Measurements from ENCODE around the gene CYP3A4. TPM values are rescaled to one million over a fixed set of nuclear protein-coding genes. Genes with fewer than 3 reads are reported as not detected.
"Not testable (repeated sequence)": the region's sequence is repeated elsewhere in the genome, so short reads cannot be mapped to it uniquely, and the experiment has no call there.

CYP3A4 gene
- polyA plus RNA-seq, 1 of the 3 experiments (the other 2 are of a cell fraction): not detected

GRCh38 chr7:99752356-99752755, 31.6 kb downstream of the CYP3A4 start:
- CTCF ChIA-PET: no interaction called here
- POLR2A ChIA-PET: no interaction called here
- Histone ChIP-seq H3K27ac (ENCODE audit: low read depth in 2 of 2, low read length in 1 of 2) (no peak overlapping the region), H2AFZ (ENCODE audit: low read depth) (no peak overlapping the region), H3K9ac (no peak overlapping the region), H3K4me3 (ENCODE audit: low read depth in 2 of 2, low read length in 1 of 2) (no peak overlapping the region), H3K4me2 (no peak overlapping the region), H3F3A (replicated peaks; ENCODE audit: insufficient read depth) (no peaks in the 10 kb centered on the region), H3K9me2 (no peaks in the 10 kb centered on the region), H3K4me1 (ENCODE audit: control insufficient read depth in 1 of 2, insufficient read depth in 2 of 2, low read depth in 1 of 2, low read length in 1 of 2) (no peaks in the 10 kb centered on the region; a peak in 1 of 4 replicates), H3K36me3 (replicated peaks in 1 of 2; ENCODE audit: control insufficient read depth in 1 of 2, insufficient read depth in 2 of 2, low read length in 1 of 2) (no peaks in the 10 kb centered on the region), H4K20me1 (ENCODE audit: insufficient read depth) (no peaks in the 10 kb centered on the region), H3K79me2 (ENCODE audit: insufficient read depth) (no peaks in the 10 kb centered on the region), H3K27me3 (ENCODE audit: insufficient read depth) (no peaks in the 10 kb centered on the region; the same call in none of the 2 replicates), H3K9me3 (no peaks in the 10 kb centered on the region)
- no peak for TF ChIP-seq RXRA (IDR thresholded peaks at IDR 0.05; ENCODE audit: borderline replicate concordance, low read depth)
- no peak for DNase-seq
- WGBS (ENCODE audit: low lambda C conversion rate): 3% methylated on average over 3 of the region's 3 CpGs

GRCh38 chr7:99751322-99752052, 32.5 kb downstream of the CYP3A4 start:
- H3K27ac ChIP-seq (ENCODE audit: low read depth in 2 of 2, low read length in 1 of 2); H3K9me2 ChIP-seq; H3K4me1 ChIP-seq (ENCODE audit: control insufficient read depth in 1 of 2, insufficient read depth in 2 of 2, low read depth in 1 of 2, low read length in 1 of 2); CTCF ChIA-PET; POLR2A ChIA-PET; H3K36me3 ChIP-seq (replicated peaks in 1 of 2; ENCODE audit: control insufficient read depth in 1 of 2, insufficient read depth in 2 of 2, low read length in 1 of 2); H3K9me3 ChIP-seq; H2AFZ ChIP-seq (ENCODE audit: low read depth); H3K9ac ChIP-seq; H3K79me2 ChIP-seq (ENCODE audit: insufficient read depth); H3F3A ChIP-seq (replicated peaks; ENCODE audit: insufficient read depth); DNase-seq; H3K4me3 ChIP-seq (ENCODE audit: low read depth in 2 of 2, low read length in 1 of 2); H4K20me1 ChIP-seq (ENCODE audit: insufficient read depth); H3K27me3 ChIP-seq (ENCODE audit: insufficient read depth); H3K4me2 ChIP-seq: not testable (repeated sequence)
- WGBS (ENCODE audit: low lambda C conversion rate): 2% methylated on average over 5 of the region's 5 CpGs

GRCh38 chr7:99748846-99749579, 35.0 kb downstream of the CYP3A4 start:
- DNase-seq: no peak

GRCh38 chr7:99746915-99747314, 37.1 kb downstream of the CYP3A4 start:
- H2AFZ ChIP-seq (ENCODE audit: low read depth); H3K36me3 ChIP-seq (replicated peaks in 1 of 2; ENCODE audit: control insufficient read depth in 1 of 2, insufficient read depth in 2 of 2, low read length in 1 of 2); H3K9me2 ChIP-seq; POLR2A ChIA-PET; H3K79me2 ChIP-seq (ENCODE audit: insufficient read depth); DNase-seq; H3K9ac ChIP-seq; H3K4me3 ChIP-seq (ENCODE audit: low read depth in 2 of 2, low read length in 1 of 2); H3K4me2 ChIP-seq; H3K27me3 ChIP-seq (ENCODE audit: insufficient read depth); H4K20me1 ChIP-seq (ENCODE audit: insufficient read depth); H3K4me1 ChIP-seq (ENCODE audit: control insufficient read depth in 1 of 2, insufficient read depth in 2 of 2, low read depth in 1 of 2, low read length in 1 of 2); H3K27ac ChIP-seq (ENCODE audit: low read depth in 2 of 2, low read length in 1 of 2); CTCF ChIA-PET; H3K9me3 ChIP-seq; H3F3A ChIP-seq (replicated peaks; ENCODE audit: insufficient read depth): not testable (repeated sequence)
- 36% methylated on average over 3 of the region's 3 CpGs for WGBS (ENCODE audit: low lambda C conversion rate)

More at GRCh38 chr7:99748846-99749579, 35.0 kb downstream of the CYP3A4 start:
- Histone ChIP-seq H3K4me3 (ENCODE audit: low read depth in 2 of 2, low read length in 1 of 2) (no peak overlapping the region), H3K9ac (no peak overlapping the region), H3K79me2 (ENCODE audit: insufficient read depth) (no peaks in the 10 kb centered on the region), H3K36me3 (replicated peaks in 1 of 2; ENCODE audit: control insufficient read depth in 1 of 2, insufficient read depth in 2 of 2, low read length in 1 of 2) (no peaks in the 10 kb centered on the region), H3F3A (replicated peaks; ENCODE audit: insufficient read depth) (no peaks in the 10 kb centered on the region), H3K4me1 (ENCODE audit: control insufficient read depth in 1 of 2, insufficient read depth in 2 of 2, low read depth in 1 of 2, low read length in 1 of 2) (no peaks in the 10 kb centered on the region; a peak in 1 of 4 replicates), H3K9me3 (no peaks in the 10 kb centered on the region), H3K27me3 (ENCODE audit: insufficient read depth) (no peaks in the 10 kb centered on the region; the same call in 1 of the 2 replicates), H3K4me2 (no peak overlapping the region), H2AFZ (ENCODE audit: low read depth) (no peak overlapping the region), H3K9me2 (no peaks in the 10 kb centered on the region), H4K20me1 (ENCODE audit: insufficient read depth) (no peaks in the 10 kb centered on the region), H3K27ac (ENCODE audit: low read depth in 2 of 2, low read length in 1 of 2) (no peak overlapping the region)
- ChIA-PET CTCF (no interaction called here), POLR2A (no interaction called here)
- TF ChIP-seq JUND (IDR thresholded peaks at IDR 0.05): no peak
- 17% methylated on average over 6 of the region's 6 CpGs for WGBS (ENCODE audit: low lambda C conversion rate)

GRCh38 chr7:99745395-99745794, 38.6 kb downstream of the CYP3A4 start:
- H3K27me3 ChIP-seq (ENCODE audit: insufficient read depth); H3K79me2 ChIP-seq (ENCODE audit: insufficient read depth); H3F3A ChIP-seq (replicated peaks; ENCODE audit: insufficient read depth); H4K20me1 ChIP-seq (ENCODE audit: insufficient read depth); H2AFZ ChIP-seq (ENCODE audit: low read depth); POLR2A ChIA-PET; H3K36me3 ChIP-seq (replicated peaks in 1 of 2; ENCODE audit: control insufficient read depth in 1 of 2, insufficient read depth in 2 of 2, low read length in 1 of 2); H3K4me3 ChIP-seq (ENCODE audit: low read depth in 2 of 2, low read length in 1 of 2); H3K9me2 ChIP-seq; H3K27ac ChIP-seq (ENCODE audit: low read depth in 2 of 2, low read length in 1 of 2); H3K4me2 ChIP-seq; H3K4me1 ChIP-seq (ENCODE audit: control insufficient read depth in 1 of 2, insufficient read depth in 2 of 2, low read depth in 1 of 2, low read length in 1 of 2); DNase-seq; H3K9me3 ChIP-seq; H3K9ac ChIP-seq; CTCF ChIA-PET: not testable (repeated sequence)
- 19% methylated on average over 3 of the region's 3 CpGs for WGBS (ENCODE audit: low lambda C conversion rate)
